ENCODE data around the gene ENOX1. TPM values are rescaled to one million over a fixed set of nuclear protein-coding genes. Genes with fewer than 3 reads are reported as not detected.

The ENOX1 gene
- total and polyA plus RNA-seq, 9 of the 15 experiments (the other 6 are each of a cell fraction or from before 2014, with no cell fraction given): not detected

- 0% methylated on average over 3 of the region's 4 CpGs for WGBS (ENCODE audit: insufficient coverage, low coverage, missing lambda C conversion rate)
- ATAC-seq: no peak
- no TSS peak for BruUV-seq (replicated peaks)
- TF ChIP-seq HMGN3 (IDR thresholded peaks at IDR 0.05; ENCODE audit: borderline replicate concordance, extremely low read depth, insufficient read length, low read depth, low read length) (no peak), MAZ (CRISPR knock-in tag; conservative IDR thresholded peaks at IDR 0.05 in 1 of 2, IDR thresholded peaks at IDR 0.05 in 1 of 2) (no peak), MYBL2 (IDR thresholded peaks at IDR 0.05; ENCODE audit: low read depth) (no peak), MYBL2 (CRISPR knock-in tag; IDR thresholded peaks at IDR 0.05; ENCODE audit: borderline replicate concordance) (no peak), CBFA2T2 (conservative IDR thresholded peaks at IDR 0.05) (no peak), ZNF253 (CRISPR knock-in tag; conservative IDR thresholded peaks at IDR 0.05) (no peak), RAD21 (CRISPR knock-in tag; conservative IDR thresholded peaks at IDR 0.05 in 1 of 2, IDR thresholded peaks at IDR 0.05 in 1 of 2) (no peak), KDM5B (IDR thresholded peaks at IDR 0.05; ENCODE audit: insufficient replicate concordance, low read depth, low read length) (no peak), ZNF507 (tag; conservative IDR thresholded peaks at IDR 0.05) (no peak), TARDBP (IDR thresholded peaks at IDR 0.05) (no peak), CREM (IDR thresholded peaks at IDR 0.05; ENCODE audit: low read depth) (no peak), GABPB2 (CRISPR knock-in tag; conservative IDR thresholded peaks at IDR 0.05) (no peak), CCAR2 (IDR thresholded peaks at IDR 0.05; ENCODE audit: low read depth, low read length) (no peak), FOXA3 (CRISPR knock-in tag; conservative IDR thresholded peaks at IDR 0.05 in 1 of 2, IDR thresholded peaks at IDR 0.05 in 1 of 2) (no peak), TRIM28 (IDR thresholded peaks at IDR 0.05) (no peak), DMBX1 (CRISPR knock-in tag; IDR thresholded peaks at IDR 0.05; ENCODE audit: borderline replicate concordance) (no peak), ETV1 (tag; conservative IDR thresholded peaks at IDR 0.05; ENCODE audit: low read depth) (no peak), ZBTB26 (CRISPR knock-in tag; IDR thresholded peaks at IDR 0.05) (no peak), NRF1 (conservative IDR thresholded peaks at IDR 0.05 in 1 of 2, IDR thresholded peaks at IDR 0.05 in 1 of 2) (no peak)
- Histone ChIP-seq H4K20me1 (replicated peaks; ENCODE audit: control insufficient read depth, insufficient read depth, low read length) (no peaks in the 10 kb centered on the region), H3K27me3 (ENCODE audit: control insufficient read depth in 2 of 2, insufficient read depth in 2 of 2, low read length in 2 of 2) (no peaks in the 10 kb centered on the region), H3K4me3 (no peak overlapping the region), H3K9me1 (ENCODE audit: control insufficient read depth, insufficient read depth, low read length) (no peaks in the 10 kb centered on the region), H3K36me3 (ENCODE audit: control insufficient read depth, insufficient read depth, low read length) (no peaks in the 10 kb centered on the region), H3K9me3 (replicated peaks; ENCODE audit: control insufficient read depth, insufficient read depth, low read depth, low read length) (no peaks in the 10 kb centered on the region), H2AFZ (ENCODE audit: low read depth, low read length) (no peak overlapping the region), H3K9ac (ENCODE audit: insufficient read depth in 1 of 2, low read depth in 2 of 2, low read length in 2 of 2) (no peak overlapping the region), H3K27ac (ENCODE audit: extremely low read depth, low read depth, low read length) (no peak overlapping the region), H3K4me1 (replicated peaks in 1 of 2; ENCODE audit: control insufficient read depth in 2 of 2, insufficient read depth in 2 of 2, low read length in 2 of 2) (no peaks in the 10 kb centered on the region), H3K4me2 (ENCODE audit: insufficient read depth, low read length) (no peak overlapping the region), H3K79me2 (ENCODE audit: control insufficient read depth, insufficient read depth, low read length) (no peaks in the 10 kb centered on the region)
- no peak for DNase-seq (ENCODE audit: extremely low read depth in 1 of 4, low spot score in 3 of 4)
- FAIRE-seq: no peak
- intact Hi-C loops (cut with micrococcal nuclease) (no loop called here), in situ Hi-C loops (cut with MboI) (no loop called here)
- CTCF ChIA-PET (ENCODE audit: low intra/inter-chr PET ratio): no interaction called here
- POLR2A ChIA-PET: no interaction called here
Observed at GRCh38 chr13:43195551-43195950, 591.2 kb downstream of the ENOX1 start.
